Activated CD4-positive, alpha-beta memory T cell treated with anti-CD3 and anti-CD28 coated beads, Interleukin-2, amount 10 ng/mL, durations not matched to agents 7 days and 5 days (primary cell): ENCODE results near the gene MCF2L. TPM values are rescaled to one million over a fixed set of nuclear protein-coding genes. Genes with fewer than 3 reads are reported as not detected.

Experiments
- CTCF ChIA-PET: fragments of 350-600 bp; sonication (Branson Sonifier 250); formaldehyde crosslinking; loops from one replicate; lab custom pipeline; 2021; ENCODE audit warnings: antibody characterized with exemption, inconsistent platforms; lab: Charles Lee
- POLR2A ChIA-PET: fragments of 350-600 bp; sonication (Branson Sonifier 250); formaldehyde crosslinking; loops from one replicate; lab custom pipeline; 2021; ENCODE audit warnings: antibody characterized with exemption; lab: Charles Lee
- DNase-seq: peaks from one replicate; pipeline ENCODE4 v3.0.0-alpha.2; 2020
- H3K27ac Mint-ChIP-seq: one replicate; pipeline ENCODE4 v1.8.0; 2021; ENCODE audit warnings: mild to moderate bottlenecking, mixed read lengths
- H3K27me3 Mint-ChIP-seq: one replicate; pipeline ENCODE4 v1.8.0; 2021; ENCODE audit warnings: mixed read lengths
- H3K36me3 Mint-ChIP-seq: one replicate; pipeline ENCODE4 v1.8.0; 2021; ENCODE audit warnings: low read depth, mixed read lengths
- H3K4me1 Mint-ChIP-seq: one replicate; pipeline ENCODE4 v1.8.0; 2021; ENCODE audit warnings: mixed read lengths
- H3K4me3 Mint-ChIP-seq: one replicate; pipeline ENCODE4 v1.8.0; 2021; ENCODE audit warnings: mild to moderate bottlenecking, mixed read lengths
- H3K9me3 Mint-ChIP-seq: one replicate; pipeline ENCODE4 v1.8.0; 2021; ENCODE audit warnings: mixed read lengths
- total RNA-seq, 2 experiments: library from RNA; stranded (reverse); gene quantifications; one replicate each; pipeline ENCODE4 v1.2.3, GENCODE V29; 2021

MCF2L gene
- total RNA-seq, 2 experiments from 2014 or later = 0.33 to 0.86 TPM

- no peak overlapping the region for H3K4me3 Mint-ChIP-seq
- H3K4me1 Mint-ChIP-seq = no peaks in the 10 kb centered on the region
- no peaks in the 10 kb centered on the region for H3K9me3 Mint-ChIP-seq
- H3K27me3 Mint-ChIP-seq = peaks cover 6% of the 10 kb centered on the region
- CTCF ChIA-PET = no interaction called here
- POLR2A ChIA-PET = no interaction called here
- no peak for DNase-seq
- H3K36me3 Mint-ChIP-seq = no peaks in the 10 kb centered on the region
- H3K27ac Mint-ChIP-seq = no peak overlapping the region
Measured at GRCh38 chr13:113112893-113113845, 144.2 kb downstream of the MCF2L start.

GRCh38 chr13:113113846-113114271 lies 144.8 kb downstream of the MCF2L start:
- ChIA-PET POLR2A (no interaction called here), CTCF (no interaction called here)
- Mint-ChIP-seq H3K36me3 (no peaks in the 10 kb centered on the region), H3K4me3 (no peak overlapping the region), H3K27me3 (peaks cover 6% of the 10 kb centered on the region), H3K4me1 (no peaks in the 10 kb centered on the region), H3K27ac (no peak overlapping the region), H3K9me3 (no peaks in the 10 kb centered on the region)
- DNase-seq = no peak

GRCh38 chr13:113114511-113115362 lies 145.7 kb downstream of the MCF2L start:
- CTCF ChIA-PET = no interaction called here

GRCh38 chr13:113115363-113116205 lies 146.6 kb downstream of the MCF2L start:
- Mint-ChIP-seq H3K36me3 (no peaks in the 10 kb centered on the region), H3K27me3 (peaks cover 3% of the 10 kb centered on the region), H3K27ac (no peak overlapping the region), H3K4me1 (no peaks in the 10 kb centered on the region), H3K4me3 (no peak overlapping the region), H3K9me3 (no peaks in the 10 kb centered on the region)
- no peak for DNase-seq
- ChIA-PET CTCF (no interaction called here), POLR2A (no interaction called here)

More at GRCh38 chr13:113114511-113115362, 145.7 kb downstream of the MCF2L start:
- Mint-ChIP-seq H3K4me3 (no peak overlapping the region), H3K36me3 (no peaks in the 10 kb centered on the region), H3K9me3 (no peaks in the 10 kb centered on the region), H3K27me3 (peaks cover 3% of the 10 kb centered on the region), H3K27ac (no peak overlapping the region), H3K4me1 (no peaks in the 10 kb centered on the region)
- POLR2A ChIA-PET = no interaction called here
- DNase-seq = no peak

DNA sequence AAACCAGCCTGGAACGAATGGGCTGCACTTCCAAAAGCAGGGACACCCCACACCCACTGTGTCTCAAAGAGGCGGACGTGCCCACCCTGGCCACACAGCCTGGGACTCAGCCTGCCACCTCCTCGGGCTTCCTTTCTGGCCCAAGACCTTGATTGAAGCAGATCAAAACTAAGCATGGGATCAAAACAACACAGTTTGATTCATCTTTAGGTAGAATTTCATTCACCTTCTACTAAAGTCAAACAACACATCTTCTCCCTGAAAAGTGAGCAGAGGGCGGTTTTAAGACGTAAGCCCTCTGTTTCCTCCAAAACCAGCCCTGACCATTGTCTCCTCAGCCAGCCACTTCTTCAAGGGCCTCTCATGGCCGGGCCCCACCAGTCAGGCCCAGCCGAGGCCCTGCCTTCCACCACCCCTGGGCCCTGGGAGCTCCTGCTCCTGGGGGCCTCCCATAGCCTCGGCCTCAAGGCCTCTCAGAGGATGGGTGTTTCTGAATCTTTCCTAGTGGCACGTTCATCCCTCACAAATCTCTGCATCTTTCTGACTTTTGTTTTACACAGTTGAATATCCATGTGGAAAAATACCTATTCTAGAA lies 147.3 kb downstream of the MCF2L start:
- POLR2A ChIA-PET = no interaction called here
- no peak overlapping the region for H3K27ac Mint-ChIP-seq
- no peaks in the 10 kb centered on the region for H3K27me3 Mint-ChIP-seq
- H3K36me3 Mint-ChIP-seq = no peaks in the 10 kb centered on the region
- no peaks in the 10 kb centered on the region for H3K4me1 Mint-ChIP-seq
- CTCF ChIA-PET = no interaction called here
- DNase-seq = no peak
- H3K9me3 Mint-ChIP-seq = no peaks in the 10 kb centered on the region
- H3K4me3 Mint-ChIP-seq = no peak overlapping the region

DNA sequence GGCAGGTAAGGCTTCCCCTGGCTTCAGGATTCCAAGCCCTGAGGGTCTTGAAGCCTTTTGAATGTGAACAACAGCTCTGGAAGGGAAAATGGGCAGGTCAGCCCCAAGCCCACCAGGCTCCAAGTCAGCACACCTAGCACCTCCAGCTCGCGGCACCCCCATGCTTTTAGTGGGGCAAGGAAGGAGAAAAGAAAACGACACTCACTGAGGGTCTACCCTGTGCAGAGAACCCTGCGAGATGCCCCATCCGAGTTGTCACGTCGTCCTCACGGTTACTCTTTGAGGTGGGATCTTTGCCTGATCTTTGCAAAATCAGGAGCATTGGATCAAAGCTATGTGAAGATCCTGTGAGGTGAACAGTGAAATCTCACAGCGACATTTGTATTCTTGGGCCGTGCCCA lies 147.9 kb downstream of the MCF2L start:
- POLR2A ChIA-PET = no interaction called here
- H3K4me3 Mint-ChIP-seq = no peak overlapping the region
- no peaks in the 10 kb centered on the region for H3K27me3 Mint-ChIP-seq

DNA sequence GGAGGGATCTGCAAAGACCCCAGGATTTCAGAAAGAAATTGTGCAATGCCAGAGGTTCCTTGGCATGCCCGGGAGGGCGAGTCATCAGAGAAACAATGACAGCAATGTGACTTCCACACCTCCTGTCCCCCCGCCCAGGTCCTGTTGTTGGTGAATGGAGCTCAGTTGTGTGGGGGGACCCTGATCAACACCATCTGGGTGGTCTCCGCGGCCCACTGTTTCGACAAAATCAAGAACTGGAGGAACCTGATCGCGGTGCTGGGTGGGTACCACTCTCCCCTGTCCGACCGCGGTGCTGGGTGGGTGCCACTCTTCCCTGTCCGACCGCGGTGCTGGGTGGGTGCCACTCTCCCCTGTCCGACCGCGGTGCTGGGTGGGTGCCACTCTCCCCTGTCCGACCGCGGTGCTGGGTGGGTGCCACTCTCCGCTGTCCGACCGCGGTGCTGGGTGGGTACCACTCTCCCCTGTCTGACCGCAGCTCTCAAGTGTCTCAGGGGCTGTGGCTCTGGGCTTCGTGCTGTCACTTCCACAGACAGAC lies 148.4 kb downstream of the MCF2L start:
- Mint-ChIP-seq H3K27ac (no peak overlapping the region), H3K36me3 (no peaks in the 10 kb centered on the region), H3K4me3 (no peak overlapping the region), H3K27me3 (no peaks in the 10 kb centered on the region), H3K4me1 (no peaks in the 10 kb centered on the region), H3K9me3 (no peaks in the 10 kb centered on the region)
- ChIA-PET POLR2A (no interaction called here), CTCF (no interaction called here)
- DNase-seq = no peak

More for the DNA sequence above, 147.9 kb downstream of the MCF2L start:
- no peaks in the 10 kb centered on the region for H3K9me3 Mint-ChIP-seq
- H3K27ac Mint-ChIP-seq = no peak overlapping the region
- DNase-seq = no peak
- H3K36me3 Mint-ChIP-seq = no peaks in the 10 kb centered on the region
- CTCF ChIA-PET = no interaction called here
- no peaks in the 10 kb centered on the region for H3K4me1 Mint-ChIP-seq

DNA sequence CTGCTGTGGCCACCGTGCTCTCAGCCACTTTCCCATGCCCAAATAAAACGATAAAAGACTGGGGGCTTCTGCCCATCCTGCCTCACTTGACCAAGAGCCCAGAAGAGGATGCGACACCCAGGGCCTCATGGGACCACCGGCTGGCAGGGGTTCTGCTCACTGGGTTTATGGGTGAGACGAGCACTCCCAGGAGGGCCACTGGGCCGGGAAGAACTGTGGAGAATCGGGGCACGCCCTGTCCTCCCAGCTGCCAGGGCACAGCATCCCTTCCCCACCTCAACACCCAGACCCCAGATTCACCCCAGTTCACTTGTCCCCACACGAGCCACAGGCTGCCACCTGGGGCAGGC lies 148.9 kb downstream of the MCF2L start:
- CTCF ChIA-PET = no interaction called here
- H3K27ac Mint-ChIP-seq = no peak overlapping the region
- POLR2A ChIA-PET = no interaction called here
- no peaks in the 10 kb centered on the region for H3K36me3 Mint-ChIP-seq
- H3K27me3 Mint-ChIP-seq = no peaks in the 10 kb centered on the region
- H3K9me3 Mint-ChIP-seq = no peaks in the 10 kb centered on the region
- H3K4me3 Mint-ChIP-seq = no peak overlapping the region
- no peaks in the 10 kb centered on the region for H3K4me1 Mint-ChIP-seq
- DNase-seq = no peak

DNA sequence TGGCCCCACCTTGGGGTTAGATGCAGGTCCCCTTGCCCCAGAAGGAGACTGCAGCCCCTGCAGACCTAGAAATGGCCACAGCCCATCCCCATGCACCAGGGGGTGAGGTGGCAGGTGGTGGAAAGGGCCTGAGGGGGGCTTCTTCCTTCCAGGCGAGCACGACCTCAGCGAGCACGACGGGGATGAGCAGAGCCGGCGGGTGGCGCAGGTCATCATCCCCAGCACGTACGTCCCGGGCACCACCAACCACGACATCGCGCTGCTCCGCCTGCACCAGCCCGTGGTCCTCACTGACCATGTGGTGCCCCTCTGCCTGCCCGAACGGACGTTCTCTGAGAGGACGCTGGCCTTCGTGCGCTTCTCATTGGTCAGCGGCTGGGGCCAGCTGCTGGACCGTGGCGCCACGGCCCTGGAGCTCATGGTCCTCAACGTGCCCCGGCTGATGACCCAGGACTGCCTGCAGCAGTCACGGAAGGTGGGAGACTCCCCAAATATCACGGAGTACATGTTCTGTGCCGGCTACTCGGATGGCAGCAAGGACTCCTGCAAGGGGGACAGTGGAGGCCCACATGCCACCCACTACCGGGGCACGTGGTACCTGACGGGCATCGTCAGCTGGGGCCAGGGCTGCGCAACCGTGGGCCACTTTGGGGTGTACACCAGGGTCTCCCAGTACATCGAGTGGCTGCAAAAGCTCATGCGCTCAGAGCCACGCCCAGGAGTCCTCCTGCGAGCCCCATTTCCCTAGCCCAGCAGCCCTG lies 149.4 kb downstream of the MCF2L start:
- ChIA-PET POLR2A (no interaction called here), CTCF (no interaction called here)
- DNase-seq = no peak
- H3K27me3 Mint-ChIP-seq = no peaks in the 10 kb centered on the region
- no peak overlapping the region for H3K4me3 Mint-ChIP-seq
- no peaks in the 10 kb centered on the region for H3K9me3 Mint-ChIP-seq
- H3K36me3 Mint-ChIP-seq = no peaks in the 10 kb centered on the region
- H3K4me1 Mint-ChIP-seq = no peaks in the 10 kb centered on the region
- H3K27ac Mint-ChIP-seq = no peak overlapping the region

GRCh38 chr13:113119166-113119821 lies 150.3 kb downstream of the MCF2L start:
- Mint-ChIP-seq H3K27me3 (no peaks in the 10 kb centered on the region), H3K36me3 (no peaks in the 10 kb centered on the region), H3K9me3 (no peaks in the 10 kb centered on the region), H3K4me1 (no peaks in the 10 kb centered on the region), H3K27ac (no peak overlapping the region), H3K4me3 (no peak overlapping the region)
- ChIA-PET POLR2A (no interaction called here), CTCF (no interaction called here)
- DNase-seq = no peak

DNA sequence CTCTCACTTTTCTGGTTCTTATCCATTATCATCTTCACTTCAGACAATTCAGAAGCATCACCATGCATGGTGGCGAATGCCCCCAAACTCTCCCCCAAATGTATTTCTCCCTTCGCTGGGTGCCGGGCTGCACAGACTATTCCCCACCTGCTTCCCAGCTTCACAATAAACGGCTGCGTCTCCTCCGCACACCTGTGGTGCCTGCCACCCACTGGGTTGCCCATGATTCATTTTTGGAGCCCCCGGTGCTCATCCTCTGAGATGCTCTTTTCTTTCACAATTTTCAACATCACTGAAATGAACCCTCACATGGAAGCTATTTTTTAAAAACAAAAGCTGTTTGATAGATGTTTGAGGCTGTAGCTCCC lies 150.8 kb downstream of the MCF2L start:
- no peak overlapping the region for H3K27ac Mint-ChIP-seq
- POLR2A ChIA-PET = no interaction called here
- H3K9me3 Mint-ChIP-seq = no peaks in the 10 kb centered on the region
- CTCF ChIA-PET = no interaction called here
- DNase-seq = no peak
- H3K36me3 Mint-ChIP-seq = no peaks in the 10 kb centered on the region
- H3K27me3 Mint-ChIP-seq = no peaks in the 10 kb centered on the region
- H3K4me3 Mint-ChIP-seq = no peak overlapping the region
- H3K4me1 Mint-ChIP-seq = no peaks in the 10 kb centered on the region
